Kidney tubule cell (primary cell): ENCODE results near the gene AKR1E2.
A peak's percentile ranks its signal among the peaks of the same experiment; 100 is the strongest.

ENCODE experiments used
- DNase-seq: peaks from one replicate; pipeline ENCODE4 v3.0.0-alpha.2; 2018; ENCODE audit warnings: low spot score

The AKR1E2 gene

GRCh38 chr10:4813496-4813895 lies 12.5 kb upstream of the AKR1E2 start:
- DNase-seq, result peak; percentile 36

GRCh38 chr10:4815646-4816180 lies 10.3 kb upstream of the AKR1E2 start:
- peak; percentile 33 for DNase-seq

- DNase-seq, result no peak
These were observed 9.0 kb upstream of the AKR1E2 start for GRCh38 chr10:4816966-4817365.

GRCh38 chr10:4819067-4819466 lies 6.9 kb upstream of the AKR1E2 start:
- no peak for DNase-seq

GRCh38 chr10:4819707-4820106 lies 6.3 kb upstream of the AKR1E2 start:
- no peak for DNase-seq

GRCh38 chr10:4820804-4821401 lies 5.1 kb upstream of the AKR1E2 start:
- DNase-seq, result no peak

GRCh38 chr10:4822208-4822607 lies 3.8 kb upstream of the AKR1E2 start:
- DNase-seq, result no peak

GRCh38 chr10:4824791-4825310 lies 1.2 kb upstream of the AKR1E2 start:
- DNase-seq, result no peak

GRCh38 chr10:4825456-4825867 lies 545 bp upstream of the AKR1E2 start:
- DNase-seq, result no peak

GRCh38 chr10:4826792-4827324 lies 851 bp downstream of the AKR1E2 start:
- DNase-seq, result no peak

GRCh38 chr10:4828005-4828404 lies 2.0 kb downstream of the AKR1E2 start:
- DNase-seq, result no peak

GRCh38 chr10:4830551-4830950 lies 4.5 kb downstream of the AKR1E2 start:
- no peak for DNase-seq

- DNase-seq, result no peak
These were observed 5.1 kb downstream of the AKR1E2 start for GRCh38 chr10:4831091-4831490.

GRCh38 chr10:4833286-4833685 lies 7.3 kb downstream of the AKR1E2 start:
- DNase-seq, result no peak

GRCh38 chr10:4834898-4835405 lies 8.9 kb downstream of the AKR1E2 start:
- no peak for DNase-seq

GRCh38 chr10:4835494-4835918 lies 9.5 kb downstream of the AKR1E2 start:
- no peak for DNase-seq

GRCh38 chr10:4836416-4836969 lies 10.5 kb downstream of the AKR1E2 start:
- DNase-seq, result no peak

GRCh38 chr10:4837551-4837950 lies 11.5 kb downstream of the AKR1E2 start:
- no peak for DNase-seq

GRCh38 chr10:4838743-4839142 lies 12.7 kb downstream of the AKR1E2 start:
- DNase-seq, result no peak

GRCh38 chr10:4839353-4839752 lies 13.3 kb downstream of the AKR1E2 start:
- no peak for DNase-seq

- DNase-seq, result no peak
These were observed 14.1 kb downstream of the AKR1E2 start for GRCh38 chr10:4840151-4840550.

GRCh38 chr10:4843525-4844180 lies 17.6 kb downstream of the AKR1E2 start:
- DNase-seq, result no peak

- DNase-seq, result no peak
These were observed 18.9 kb downstream of the AKR1E2 start for GRCh38 chr10:4844864-4845263.
